ENCODE data around the gene SEPTIN10.
A peak's percentile ranks its signal among the peaks of the same experiment; 100 is the strongest.
"Not testable (repeated sequence)": the region's sequence is repeated elsewhere in the genome, so short reads cannot be mapped to it uniquely, and the experiment has no call there.

SEPTIN10 gene

DNA sequence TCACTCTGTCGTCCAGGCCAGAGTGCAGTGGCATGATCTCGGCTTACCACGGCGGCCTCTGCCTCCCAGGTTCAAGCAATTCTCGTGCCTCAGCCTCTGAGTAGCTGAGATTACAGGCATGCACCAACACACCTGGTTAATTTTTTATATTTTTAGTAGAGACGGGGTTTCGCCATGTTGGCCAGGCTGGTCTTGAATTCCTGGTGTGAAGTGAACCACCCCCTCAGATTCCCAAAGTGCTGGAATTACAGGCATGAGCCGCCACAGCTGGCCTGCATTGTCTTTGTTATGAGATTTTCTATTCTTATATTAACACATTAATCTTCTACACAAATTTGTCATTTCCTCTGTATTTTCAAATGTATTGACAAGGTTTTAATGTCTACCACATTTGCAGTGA, 75.2 kb downstream of the SEPTIN10 start:
- DNase-seq, result no peak

DNA sequence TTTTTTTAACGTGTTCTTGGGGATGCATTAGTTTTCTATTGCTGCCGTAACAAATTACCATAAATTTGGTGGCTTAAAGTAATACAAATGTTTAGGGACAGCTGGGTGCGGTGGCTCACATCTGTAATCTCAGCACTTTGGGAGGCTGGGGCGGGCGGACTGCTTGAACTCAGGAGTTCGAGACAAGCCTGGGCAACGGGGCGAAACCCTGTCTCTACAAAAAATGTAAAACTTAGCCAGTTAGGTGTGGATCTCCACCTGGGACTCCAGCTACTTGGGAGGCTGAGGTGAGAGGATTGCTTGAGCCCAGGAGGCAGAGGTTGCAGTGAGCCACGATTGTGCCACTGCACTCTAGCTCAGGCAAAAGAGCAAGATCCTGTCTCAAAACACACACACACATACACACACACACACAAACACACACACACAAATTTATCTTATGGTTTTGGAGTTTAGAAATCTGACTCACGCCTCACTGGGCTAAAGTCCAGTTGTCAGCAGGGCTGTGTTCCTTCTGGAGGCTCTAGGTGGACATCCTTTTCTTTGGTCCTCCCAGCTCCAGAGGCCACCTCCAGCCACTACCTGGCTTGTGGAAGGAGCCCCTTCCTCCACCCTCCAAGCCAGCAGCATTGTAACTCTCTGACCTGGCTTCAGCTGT, 76.1 kb downstream of the SEPTIN10 start:
- peak; percentile 8 for DNase-seq

DNA sequence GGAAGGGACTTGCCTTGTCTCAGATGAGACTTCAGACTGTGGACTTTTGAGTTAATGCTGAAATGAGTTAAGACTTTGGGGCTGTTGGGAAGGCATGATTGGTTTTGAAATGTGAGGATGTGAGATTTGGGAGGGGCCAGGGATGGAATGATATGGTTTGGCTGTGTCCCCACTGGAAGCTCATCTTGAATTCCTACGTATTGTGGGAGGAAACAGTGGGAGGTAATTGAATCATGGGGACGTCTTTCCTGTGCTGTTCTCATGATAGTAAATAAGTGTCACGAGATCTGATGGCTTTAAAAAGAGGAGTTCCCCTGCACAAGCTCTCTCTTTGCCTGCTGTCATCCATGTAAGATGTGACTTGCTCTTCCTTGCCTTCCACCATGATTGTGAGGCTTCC, 77.2 kb downstream of the SEPTIN10 start:
- not testable (repeated sequence) for DNase-seq

DNA sequence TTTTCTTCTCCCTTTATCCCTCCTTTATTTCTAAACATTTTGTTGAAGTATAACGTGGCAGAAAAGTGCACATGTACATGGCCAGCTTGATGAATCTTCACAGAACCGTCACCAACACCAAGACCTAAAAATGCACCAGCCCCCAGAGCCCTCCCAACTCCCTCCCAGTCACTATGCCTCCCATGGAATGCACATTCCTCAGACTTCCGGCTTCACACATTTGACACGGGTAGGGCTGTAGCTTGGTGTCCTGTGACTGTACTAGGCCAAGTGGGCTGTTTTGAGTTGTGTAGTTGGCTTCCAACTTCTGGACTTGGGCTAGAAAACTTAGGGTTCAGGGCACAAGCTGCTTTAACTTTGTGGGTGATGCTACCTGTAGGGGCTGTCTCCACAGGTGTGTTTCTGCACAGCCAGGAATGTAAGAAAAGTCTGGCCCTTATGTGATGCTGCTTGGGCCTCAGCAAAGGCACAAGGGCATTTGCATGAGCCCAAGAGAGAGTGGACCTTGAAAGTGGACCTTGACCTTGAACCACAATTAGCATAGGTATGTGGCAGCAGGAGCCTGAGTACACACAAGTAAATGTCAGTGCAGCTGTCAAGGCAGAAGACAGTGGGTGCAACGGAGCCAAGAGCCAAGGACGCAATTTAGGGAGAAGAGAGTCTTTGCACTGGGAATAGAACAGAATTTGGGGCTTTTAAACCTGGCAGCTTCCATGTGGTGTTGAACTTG, 78.4 kb downstream of the SEPTIN10 start:
- peak; percentile 18 for DNase-seq

DNA sequence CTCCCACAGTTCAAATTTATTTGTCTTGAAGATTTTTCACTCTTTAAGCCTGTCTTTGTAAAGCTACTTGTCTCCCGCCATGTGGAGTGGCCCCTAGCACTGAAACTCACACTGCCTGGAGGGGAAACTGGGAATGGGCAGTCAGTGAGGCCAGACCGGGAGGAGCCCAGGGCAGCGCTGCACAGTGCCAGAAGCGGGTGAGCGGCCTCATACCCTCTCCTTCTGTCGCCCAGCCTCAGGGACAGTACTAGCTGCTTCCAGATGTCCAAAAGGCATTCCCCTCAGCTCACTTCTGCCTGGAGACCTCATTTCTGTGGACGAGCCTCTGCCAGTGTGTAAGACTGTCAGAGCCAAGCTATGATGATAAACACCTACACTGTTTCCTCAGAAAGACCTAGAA, 79.9 kb downstream of the SEPTIN10 start:
- no peak for DNase-seq

DNA sequence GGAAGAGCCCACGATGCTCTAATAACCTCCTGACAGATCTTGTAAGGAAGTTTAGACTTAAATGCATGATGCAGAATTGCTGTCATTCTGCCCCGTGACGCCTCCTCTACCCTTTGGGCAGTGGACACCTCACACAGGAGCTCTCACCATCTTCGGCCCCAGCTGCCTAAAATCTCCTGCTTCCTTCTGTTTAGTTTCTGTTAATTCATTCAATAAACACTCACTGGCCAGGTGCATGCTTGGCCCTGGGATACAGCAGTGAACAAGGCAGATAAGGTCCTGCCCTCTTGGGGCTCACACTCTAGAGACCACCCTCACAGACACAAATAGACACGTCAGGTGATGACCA, 81.1 kb downstream of the SEPTIN10 start:
- DNase-seq, result peak; percentile 23

DNA sequence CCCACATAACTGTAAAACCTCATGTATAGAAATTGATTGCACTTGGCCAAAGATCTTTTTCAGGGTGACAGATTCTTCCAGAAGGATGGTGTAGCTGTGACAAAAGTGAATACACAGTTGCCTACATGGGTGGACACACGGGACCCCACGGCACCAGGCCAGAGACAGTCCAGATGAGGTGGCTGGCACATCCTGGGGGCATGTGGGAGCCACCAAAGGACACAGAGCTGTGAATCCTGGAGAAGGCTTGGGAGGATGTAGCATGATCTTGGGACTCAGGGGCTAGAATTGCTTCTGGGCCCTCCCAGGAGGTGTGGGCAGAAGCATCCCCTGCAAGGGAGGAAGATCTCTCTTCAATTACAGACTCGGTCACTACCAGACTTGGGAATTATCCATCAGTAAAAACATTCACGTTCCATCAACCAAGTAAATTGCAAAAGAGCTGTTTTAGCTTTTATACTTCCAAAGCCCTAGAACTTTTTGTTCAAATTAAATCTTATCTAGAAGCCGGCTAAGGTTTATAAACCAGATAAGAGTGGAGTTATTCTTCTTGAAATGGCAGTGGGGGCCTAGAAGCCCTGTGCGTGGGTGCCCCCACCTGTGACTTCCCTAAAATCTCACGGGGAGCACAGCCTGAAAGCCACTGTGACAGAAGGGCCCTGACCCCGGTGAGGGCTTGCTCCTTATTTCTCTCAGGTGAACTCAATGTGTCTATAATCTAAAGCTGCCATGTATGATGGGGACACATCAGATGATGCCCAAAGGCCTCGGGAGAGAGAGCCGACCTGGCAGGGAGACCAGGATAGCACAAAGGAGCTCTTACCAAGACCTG, 81.7 kb downstream of the SEPTIN10 start:
- peak; percentile 25 for DNase-seq

DNA sequence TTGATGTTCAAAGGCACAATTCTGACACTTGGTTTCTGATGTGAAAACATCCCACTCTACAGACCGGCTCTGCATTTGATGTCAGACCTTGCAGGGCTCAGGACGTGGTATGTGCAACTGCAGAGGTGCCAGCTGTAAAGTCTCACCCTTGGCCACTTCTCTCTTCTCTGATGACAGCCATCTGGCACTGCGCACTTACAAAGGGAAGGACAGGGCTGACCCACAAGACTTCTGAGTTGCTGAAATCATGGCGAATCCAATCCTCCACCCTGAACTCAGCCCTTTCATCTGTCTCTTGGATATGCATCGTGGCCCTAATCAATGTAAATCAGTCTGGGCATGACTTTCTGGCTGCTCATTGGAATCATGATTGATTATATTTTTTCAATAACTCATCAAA, 82.5 kb downstream of the SEPTIN10 start:
- peak; percentile 10 for DNase-seq

DNA sequence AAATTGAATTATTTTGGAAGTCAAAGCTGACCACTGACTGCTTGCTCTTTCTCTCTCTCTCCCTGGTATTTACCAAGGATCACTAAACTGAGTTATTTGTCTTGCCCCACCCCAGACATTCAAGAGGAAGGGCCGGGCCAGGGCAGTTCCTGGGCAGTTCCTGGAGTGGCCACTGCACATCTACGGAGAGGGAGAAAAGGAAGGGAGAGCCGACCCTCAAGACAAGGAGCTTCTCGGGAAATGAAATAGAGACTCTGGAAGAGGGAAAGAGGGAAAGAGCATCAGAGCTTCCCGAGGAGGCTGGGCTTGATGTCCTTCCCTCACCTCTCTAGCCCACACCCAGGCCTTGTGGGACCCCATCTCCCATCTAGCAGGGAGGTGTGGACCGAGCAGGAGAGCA, 83.1 kb downstream of the SEPTIN10 start:
- peak; percentile 15 for DNase-seq

DNA sequence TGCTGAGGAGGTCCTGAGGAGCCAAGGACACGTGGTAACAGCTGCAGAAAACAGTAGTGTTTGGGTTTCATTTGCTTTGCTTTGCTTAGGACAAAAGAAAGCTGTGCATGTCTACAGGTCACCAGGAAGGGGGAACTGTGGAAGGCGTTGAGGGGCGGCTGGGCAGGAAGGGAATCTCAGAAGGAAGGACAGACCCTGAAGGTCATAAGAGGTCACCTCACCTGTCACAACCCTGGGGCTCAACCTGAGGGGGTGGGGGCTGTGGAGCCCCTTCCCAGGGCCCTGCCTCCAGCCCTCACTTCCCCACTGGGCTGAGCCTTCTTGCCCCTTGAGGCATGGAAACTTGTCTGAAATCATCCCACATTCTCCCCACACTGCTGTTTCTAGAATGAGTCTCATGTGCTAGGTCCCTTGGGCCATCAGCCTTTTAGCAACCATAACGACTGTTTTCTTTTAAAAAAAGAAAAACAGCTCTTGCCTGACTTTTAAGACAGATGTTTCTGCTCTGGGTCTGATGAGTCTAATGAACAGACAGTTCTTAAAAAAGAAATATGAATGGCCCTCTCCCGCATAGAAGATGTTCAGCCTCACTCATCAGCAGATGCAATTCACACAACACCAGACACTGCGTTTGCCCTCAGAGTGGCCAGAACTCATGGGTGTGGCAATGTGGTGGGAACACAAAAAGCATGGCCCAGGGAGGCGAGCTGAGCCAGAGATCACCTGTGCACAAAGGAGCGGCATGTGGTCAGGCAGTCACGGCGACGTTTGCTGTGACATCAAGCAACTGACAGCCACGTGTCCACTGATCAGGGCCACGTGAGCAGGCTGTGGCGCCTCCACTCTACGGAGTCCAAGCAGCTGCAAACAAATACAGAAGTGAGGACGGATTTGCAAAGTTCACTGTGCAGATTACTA, 84.0 kb downstream of the SEPTIN10 start:
- peak; percentile 40 for DNase-seq

DNA sequence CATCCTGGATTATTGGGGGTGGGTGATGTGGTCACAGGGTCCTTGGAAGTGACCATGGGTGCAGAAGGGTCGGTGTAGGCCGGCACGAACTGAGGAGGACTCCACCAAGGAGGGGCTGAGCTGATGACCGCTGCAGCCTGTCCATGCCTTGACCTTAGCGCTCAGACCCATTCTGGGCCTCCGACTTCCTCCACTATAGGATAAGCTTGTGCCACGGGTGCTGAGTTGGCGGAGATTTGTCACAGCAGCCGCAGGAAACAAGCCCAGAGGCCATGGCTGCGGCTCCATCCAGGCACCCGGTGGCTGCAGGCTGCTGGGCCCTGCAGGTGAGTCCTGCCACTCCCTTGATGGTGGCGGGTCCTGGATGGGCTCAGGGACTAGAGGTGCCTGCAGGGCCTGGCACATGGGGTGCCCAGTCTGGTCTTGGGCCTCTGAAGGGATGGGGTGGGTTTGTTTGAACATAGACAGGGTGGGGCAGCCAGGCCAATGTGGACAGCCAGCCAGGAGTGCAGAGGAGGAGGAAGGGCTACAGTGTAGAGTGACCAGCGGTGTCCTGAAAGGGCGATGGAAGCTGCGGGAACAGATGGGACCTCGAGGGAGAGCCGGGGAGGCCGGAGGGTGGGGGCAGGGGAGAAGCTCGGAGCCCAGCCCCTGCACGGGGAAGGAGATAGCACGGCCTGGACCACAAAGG, 84.8 kb downstream of the SEPTIN10 start:
- peak; percentile 4 for DNase-seq

DNA sequence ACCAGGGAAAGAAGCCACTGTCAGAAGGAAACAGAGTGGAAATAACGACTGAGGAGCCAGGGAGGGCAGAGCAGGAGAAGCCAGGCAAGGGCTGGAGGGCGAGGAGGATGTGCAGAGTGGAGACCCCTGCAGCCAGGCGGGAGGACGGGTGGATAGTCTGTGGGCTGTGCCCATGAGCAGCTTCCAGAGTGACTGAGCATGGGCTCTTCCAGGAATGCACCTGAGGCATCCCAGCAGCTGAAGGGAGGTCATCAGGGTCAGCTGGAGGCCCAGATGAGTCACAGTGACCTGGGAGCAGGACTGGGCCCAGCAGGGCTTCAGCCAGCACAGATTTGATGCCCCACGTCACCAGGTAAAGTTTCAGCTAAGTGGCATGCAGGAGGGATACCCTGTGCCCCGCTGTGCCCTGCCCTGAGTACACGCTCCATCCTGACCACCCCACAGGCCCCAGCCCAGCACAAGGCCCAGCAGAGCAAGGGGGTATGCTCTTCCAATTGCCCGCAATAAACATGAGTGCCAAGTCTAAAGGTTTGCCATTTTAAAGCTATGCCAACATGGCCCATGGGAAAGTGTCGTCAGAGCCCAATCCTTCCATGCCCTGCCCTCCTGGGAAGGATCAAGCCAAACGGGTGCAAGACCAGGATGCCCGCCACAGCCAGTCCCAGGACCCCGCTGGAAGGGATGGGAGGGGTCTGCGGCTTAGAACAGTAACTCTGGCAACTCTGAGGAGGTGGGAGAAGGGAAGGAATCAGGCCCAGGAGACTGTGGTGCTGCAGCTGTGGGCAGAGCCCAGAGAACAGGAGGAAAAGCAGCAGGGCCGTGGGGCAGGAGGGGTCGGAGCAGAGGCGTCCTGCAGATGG, 85.7 kb downstream of the SEPTIN10 start:
- peak; percentile 25 for DNase-seq

DNA sequence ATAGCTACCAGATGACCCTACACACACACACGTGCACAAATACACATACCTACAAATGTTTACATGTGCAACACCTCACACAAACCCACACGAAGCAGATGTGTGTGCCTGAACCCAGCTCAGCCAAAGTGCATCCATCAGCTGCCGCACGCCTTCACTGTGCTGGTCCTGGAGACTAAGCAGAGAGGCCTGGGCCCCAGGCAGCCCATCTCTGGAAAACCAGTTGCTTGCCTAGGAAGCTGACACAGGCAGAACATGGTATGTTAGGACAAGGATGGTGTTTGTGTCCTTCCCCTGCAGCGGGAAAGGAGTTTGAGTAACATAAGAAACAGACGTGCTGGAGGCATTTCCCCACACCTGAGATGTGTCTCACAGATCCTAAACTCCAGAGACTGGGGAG, 86.7 kb downstream of the SEPTIN10 start:
- peak; percentile 4 for DNase-seq

DNA sequence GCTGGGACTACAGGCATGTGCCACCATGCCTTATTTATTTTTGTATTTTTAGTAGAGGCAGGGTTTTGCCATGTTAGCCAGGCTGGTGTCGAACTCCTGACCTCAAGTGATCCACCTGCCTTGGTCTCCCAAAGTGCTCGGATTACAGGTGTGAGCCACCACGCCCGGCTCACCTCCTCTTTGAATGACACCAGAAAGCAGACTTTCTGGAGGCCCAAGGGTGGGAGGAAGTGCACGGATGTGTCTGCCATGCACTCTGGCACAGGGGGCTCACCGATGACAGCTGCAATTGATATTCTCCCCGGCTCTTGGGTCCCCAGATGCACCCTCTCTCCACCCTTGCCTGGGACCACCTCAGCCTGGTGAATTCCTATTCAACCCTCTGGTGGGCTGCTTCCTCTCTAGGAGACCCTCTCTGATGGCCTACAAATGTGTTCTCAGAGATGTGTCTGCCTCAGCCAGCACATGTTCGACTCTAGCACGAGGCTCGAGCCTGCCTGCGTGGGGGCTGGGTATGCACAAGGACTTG, 87.3 kb downstream of the SEPTIN10 start:
- DNase-seq, result peak; percentile 28

DNA sequence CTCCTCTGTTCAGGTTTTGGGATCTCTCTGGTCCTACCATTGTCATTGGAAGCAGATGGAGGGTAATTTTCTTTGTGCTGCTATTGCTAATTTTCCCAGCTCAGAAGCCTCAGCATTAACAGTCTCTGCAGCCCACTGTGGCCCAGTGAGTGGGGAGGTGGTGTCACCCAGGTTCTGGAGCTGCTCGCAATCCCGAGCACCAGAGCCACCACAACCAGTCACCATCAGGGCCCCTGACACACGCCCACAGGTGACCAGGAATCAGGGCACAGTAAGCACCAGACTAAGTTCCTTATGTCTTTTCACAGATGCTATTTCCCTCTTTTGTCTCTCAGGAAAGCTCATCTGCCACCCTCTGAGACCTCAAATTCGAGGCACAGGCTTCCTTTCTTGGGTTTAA, 87.9 kb downstream of the SEPTIN10 start:
- no peak for DNase-seq

DNA sequence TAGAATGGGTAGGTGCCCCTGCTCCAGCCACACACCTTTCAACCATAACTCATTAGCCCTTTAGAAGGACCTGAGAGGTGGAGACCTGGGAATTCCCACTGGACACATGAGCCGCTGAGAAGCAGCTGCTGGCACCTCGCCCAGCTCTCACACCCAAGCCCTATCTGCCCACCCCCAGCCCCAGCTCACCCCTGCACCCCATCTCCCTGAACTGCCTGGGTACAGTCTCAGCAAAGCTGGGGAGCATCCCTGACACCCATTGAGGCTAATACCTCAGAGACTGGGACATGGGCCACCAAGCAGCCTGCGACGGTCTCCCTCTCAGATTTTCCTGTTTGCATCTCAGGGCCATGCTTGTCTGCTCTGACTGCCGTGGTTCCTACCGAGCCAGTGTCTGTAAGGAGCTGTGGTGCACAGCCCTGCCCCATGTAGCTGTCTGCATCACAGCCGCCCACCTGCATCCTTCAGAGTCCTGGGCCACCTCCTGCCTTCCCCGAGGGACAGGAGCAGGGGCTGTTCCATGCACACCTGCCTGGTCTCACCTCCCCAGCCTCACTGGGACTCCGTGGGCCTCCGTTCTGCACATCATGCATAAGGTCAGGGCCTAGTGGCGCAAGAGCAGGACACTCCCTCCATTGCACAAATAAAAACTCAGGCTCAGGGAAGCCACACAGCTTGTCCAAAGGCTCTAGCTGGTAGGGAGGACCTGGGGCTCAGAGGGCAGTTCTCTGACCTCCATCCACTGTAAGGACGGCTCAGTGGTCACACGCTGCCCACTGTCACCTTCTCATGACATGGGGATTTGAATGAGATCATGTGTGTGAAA, 90.0 kb downstream of the SEPTIN10 start:
- peak; percentile 40 for DNase-seq

DNA sequence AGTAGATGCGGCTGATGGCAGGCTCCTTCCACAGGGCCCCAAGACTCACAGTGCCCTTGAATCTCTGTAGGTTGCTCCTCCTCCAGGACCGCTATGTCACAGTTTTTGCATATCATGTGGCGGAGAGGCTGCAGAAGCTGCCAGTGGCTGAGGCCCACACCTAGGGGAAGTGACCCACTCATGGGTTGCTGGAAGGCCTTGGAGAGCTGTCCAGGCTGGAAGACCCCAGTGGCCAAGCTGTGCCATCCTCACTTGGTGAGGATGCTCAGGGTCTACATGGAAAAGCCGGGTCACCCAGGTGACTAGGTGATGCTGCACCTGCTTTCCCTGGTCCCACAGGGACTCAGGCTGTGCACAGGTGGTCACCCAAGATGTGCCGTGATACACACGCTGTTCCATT, 90.6 kb downstream of the SEPTIN10 start:
- DNase-seq, result no peak

DNA sequence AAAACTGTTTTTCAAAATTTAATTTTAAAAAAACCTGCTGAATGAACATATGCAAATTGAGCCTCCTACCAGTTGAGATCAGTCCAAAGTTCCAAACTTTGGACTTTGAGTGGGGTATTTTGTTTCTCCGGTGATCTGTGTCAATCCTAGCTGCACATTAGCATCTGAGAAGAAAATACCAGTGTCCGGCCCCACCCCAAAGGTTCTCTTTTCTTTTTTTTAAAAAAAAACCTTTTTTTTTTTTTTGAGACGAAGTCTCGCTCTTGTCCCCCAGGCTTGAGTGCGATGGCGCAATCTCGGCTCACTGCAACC, 91.7 kb downstream of the SEPTIN10 start:
- no peak for DNase-seq

DNA sequence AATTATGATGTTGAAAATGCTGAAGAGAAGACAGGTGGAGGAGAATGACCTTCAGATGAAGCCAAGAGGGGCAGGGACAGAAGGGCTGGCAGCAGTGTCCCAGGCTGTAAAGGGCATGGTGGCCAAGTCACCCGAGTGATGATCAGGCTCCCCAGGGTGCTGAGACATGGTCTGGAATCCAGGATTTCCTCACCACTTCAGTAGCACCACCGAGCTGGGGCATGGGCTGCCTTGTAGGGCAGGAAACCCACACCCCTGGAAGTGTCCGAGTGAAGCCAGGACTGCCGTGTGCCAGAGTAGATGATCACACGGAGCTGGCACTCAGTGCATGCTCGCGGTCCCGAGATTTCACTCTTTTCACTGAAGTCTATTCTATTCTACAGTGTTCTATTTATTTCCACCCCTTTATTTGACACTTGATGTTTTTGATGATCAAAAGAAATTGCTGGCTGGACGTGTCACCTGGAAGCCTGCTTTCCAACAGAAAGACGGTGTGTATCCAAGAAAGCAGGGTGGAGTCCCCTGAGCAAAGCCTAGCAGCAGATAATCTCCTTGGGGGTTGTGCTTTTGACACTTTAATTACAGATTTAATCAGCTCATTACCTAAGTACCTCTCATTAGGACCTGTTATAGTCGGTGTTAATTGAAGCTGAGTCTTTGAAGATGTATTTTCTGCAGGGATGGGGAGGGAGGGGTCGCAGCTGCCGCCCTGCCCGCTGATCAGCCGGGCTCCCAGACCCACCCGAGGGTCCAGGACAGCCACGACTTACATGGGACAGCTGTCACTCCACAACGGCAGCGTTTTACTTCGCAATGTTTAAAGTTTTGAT, 92.3 kb downstream of the SEPTIN10 start:
- DNase-seq, result no peak

Data from activated CD8-positive, alpha-beta memory T cell treated with anti-CD3 and anti-CD28 coated beads, Interleukin-2, amount 50 U/mL, for 48 hours (primary cell).